ENCODE data around the gene BOK.
A peak's percentile ranks its signal among the peaks of the same experiment; 100 is the strongest.
"Not testable (repeated sequence)": the region's sequence is repeated elsewhere in the genome, so short reads cannot be mapped to it uniquely, and the experiment has no call there.

BOK gene

DNA sequence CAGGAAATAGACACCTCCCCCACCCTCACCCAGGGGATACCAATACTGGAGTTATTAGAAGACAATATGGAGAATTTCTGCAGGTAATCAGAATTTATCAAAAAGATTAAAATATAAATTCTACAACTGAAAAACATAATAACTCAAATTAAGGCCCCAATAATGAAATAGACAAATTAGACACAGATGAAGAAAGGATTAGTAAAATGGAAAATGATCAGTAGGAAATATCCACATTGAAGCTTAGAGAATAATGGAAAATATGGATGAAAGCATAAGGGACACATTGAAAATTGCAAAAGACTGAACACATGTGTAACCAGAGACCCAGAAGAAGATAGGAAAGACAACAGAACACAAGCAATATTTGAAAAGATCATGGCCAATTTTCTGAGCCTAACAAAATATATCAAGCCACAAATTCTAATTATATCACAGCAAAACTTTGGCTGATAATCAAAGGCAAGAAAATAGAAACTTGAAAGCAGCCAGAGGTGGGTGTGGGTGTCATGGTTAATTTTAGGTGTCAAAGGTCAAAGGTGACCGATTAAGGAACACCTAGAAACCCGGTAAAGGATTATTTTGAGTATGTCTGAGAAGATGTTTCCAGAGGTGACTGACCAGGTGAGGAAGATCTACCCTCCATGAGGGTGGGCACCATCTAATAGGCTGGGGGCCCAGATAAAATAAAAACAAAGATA is 28.2 kb downstream of the BOK start:
- no peak overlapping the region for H3K4me3 ChIP-seq (ENCODE audit: low read length)
- TF ChIP-seq, protein P1, sequence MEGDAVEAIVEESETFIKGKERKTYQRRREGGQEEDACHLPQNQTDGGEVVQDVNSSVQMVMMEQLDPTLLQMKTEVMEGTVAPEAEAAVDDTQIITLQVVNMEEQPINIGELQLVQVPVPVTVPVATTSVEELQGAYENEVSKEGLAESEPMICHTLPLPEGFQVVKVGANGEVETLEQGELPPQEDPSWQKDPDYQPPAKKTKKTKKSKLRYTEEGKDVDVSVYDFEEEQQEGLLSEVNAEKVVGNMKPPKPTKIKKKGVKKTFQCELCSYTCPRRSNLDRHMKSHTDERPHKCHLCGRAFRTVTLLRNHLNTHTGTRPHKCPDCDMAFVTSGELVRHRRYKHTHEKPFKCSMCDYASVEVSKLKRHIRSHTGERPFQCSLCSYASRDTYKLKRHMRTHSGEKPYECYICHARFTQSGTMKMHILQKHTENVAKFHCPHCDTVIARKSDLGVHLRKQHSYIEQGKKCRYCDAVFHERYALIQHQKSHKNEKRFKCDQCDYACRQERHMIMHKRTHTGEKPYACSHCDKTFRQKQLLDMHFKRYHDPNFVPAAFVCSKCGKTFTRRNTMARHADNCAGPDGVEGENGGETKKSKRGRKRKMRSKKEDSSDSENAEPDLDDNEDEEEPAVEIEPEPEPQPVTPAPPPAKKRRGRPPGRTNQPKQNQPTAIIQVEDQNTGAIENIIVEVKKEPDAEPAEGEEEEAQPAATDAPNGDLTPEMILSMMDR (conservative IDR thresholded peaks at IDR 0.05; ENCODE audit: low read depth, low read length), result no peak
- no peak for DNase-seq (ENCODE audit: low read depth)

DNA sequence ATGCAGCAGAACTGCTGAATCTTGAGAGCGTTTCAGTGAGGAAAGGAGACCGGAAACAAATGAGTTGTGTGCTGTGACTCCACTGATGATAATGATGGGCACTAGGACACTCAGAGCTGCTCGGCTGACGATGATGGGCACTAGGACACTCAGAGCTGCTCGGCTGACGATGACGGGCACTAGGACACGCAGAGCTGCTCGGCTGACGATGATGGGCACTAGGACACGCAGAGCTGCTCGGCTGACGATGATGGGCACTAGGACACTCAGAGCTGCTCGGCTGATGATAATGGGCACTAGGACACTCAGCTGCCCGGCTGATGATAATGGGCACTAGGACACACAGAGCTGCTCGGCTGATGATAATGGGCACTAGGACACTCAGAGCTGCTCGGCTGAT is 31.3 kb downstream of the BOK start:
- DNase-seq (ENCODE audit: low read depth); H3K4me3 ChIP-seq (ENCODE audit: low read length): not testable (repeated sequence)

DNA sequence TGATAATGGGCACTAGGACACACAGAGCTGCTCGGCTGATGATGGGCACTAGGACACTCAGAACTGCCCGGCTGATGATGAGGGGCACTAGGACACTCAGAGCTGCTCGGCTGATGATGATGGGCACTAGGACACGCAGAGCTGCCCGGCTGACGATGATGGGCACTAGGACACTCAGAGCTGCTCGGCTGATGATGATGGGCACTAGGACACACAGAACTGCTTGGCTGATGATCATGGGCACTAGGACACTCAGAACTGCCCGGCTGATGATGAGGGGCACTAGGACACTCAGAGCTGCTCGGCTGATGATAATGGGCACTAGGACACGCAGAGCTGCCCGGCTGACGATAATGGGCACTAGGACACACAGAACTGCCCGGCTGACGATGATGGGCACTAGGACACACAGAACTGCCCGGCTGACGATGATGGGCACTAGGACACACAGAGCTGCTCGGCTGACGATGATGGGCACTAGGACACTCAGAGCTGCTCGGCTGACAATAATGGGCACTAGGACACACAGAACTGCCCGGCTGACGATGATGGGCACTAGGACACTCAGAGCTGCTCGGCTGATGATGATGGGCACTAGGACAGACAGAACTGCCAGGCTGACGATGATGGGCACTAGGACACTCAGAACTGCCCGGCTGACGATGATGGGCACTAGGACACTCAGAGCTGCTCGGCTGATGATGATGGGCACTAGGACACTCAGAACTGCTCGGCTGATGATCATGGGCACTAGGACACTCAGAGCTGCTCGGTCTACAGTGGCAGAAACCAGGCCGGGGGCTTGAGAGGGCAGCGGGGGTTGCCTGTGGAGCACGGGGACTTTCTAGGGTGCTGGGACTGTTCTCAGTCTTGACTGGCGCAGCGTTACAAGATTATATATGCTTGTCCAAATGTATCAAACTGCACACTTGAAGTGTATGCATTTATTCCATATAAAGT is 32.2 kb downstream of the BOK start:
- H3K4me3 ChIP-seq (ENCODE audit: low read length); DNase-seq (ENCODE audit: low read depth): not testable (repeated sequence)

DNA sequence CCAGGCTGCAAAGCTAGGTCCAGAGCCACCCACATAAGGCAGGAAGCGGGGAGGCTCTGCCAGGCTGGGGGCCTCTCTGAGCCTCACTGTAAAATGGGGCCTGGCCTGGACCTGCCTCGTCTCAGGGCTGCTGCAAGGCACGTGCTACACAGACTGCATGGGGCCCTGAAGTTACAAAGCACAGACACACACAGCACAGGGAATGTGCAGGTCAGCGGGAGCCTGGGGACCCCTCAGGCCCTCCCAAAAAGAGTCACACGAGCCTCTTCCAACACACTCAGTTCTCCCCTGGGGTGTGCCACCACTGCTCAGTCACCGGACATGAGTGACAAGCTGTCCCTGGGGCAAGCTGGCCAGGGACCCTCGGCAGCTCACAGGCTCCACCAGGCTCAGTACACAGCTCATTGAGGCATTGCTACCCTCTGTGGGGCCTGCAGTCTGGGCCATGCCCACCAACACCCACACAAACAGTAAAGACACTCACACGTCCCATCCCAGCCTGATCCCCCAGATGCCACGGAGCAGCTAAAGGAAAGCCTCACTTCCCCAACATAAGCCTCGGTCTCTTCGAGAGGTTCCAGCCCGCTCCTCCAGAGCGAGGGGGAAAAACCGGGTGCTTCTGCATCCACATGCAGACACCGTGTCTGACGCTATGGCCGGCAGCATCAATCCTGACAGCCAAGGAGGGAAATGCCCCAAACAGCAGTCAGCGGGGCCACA is 33.7 kb downstream of the BOK start:
- no peak overlapping the region for H3K4me3 ChIP-seq (ENCODE audit: low read length)
- DNase-seq (ENCODE audit: low read depth), result no peak
- TF ChIP-seq, protein P1 (conservative IDR thresholded peaks at IDR 0.05; ENCODE audit: low read depth, low read length), result no peak

DNA sequence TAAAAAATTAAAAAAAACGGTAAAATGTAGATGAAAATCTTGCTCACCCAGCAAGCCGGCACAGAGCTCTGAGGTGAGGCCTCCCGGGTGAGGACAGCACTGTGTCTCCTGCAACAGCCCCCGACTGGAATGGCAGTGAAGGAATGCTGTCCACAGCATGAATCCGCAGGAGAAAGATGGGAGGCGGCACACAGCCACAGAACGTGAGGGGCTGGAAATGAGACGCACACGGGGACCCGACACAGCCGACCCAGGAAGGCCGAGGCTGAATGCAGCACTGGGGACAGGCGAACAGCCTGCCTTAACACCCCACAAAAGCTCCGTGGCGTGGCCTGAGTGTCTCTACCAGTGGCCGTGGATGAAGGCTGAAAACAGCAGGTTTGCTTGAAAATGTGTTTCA is 34.7 kb downstream of the BOK start:
- no peak overlapping the region for H3K4me3 ChIP-seq (ENCODE audit: low read length)
- TF ChIP-seq, protein P1 (conservative IDR thresholded peaks at IDR 0.05; ENCODE audit: low read depth, low read length), result no peak
- no peak for DNase-seq (ENCODE audit: low read depth)

DNA sequence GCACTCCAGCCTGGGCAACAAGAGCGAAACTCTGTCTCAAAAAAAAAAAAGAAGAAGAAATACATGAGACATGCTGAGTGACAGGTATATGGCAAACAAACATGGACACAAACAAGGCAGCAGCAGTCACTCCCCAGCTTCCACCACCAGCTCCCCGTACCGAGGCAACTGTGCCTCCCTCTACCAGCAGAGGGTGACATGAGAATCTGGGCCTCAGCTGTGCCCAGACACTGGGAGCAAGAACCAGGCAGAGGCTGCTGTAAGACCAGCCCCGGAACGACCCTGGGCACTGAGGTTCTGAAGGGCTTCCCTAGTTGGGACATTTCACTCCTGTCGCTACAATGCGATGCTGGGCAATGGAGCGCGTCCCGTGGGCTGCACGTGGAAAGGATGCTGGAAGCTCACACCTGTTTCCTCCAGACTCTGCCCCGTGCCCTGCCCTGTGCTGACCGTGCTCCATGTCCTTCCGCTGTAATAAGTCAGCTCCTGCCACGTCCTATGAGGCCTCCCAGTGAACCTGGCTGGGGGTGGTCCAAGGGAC is 37.1 kb downstream of the BOK start:
- TF ChIP-seq, protein P1 (conservative IDR thresholded peaks at IDR 0.05; ENCODE audit: low read depth, low read length), result peak; percentile 28
- DNase-seq (ENCODE audit: low read depth), result no peak
- H3K4me3 ChIP-seq (ENCODE audit: low read length), result no peak overlapping the region

DNA sequence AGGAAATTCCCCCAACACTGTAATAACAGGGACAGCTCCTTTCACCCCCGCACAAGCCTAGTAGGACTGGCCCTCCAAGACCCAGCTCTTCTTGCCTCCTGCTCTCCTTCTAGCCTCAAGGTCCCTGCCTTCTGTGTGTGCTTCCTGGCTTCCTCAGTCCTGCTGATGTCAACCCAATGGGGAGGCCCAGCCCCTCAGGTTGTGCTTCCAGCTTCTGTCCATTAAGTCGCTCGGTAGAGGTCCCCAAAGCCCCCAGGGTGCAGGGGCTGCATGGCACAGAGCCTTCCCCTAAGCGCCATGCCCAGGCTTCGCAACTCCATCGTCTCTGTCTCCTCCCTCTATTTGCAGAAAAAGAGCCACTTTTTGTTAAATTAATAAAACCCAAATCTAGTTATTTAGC is 39.0 kb downstream of the BOK start:
- TF ChIP-seq, protein P1 (conservative IDR thresholded peaks at IDR 0.05; ENCODE audit: low read depth, low read length), result no peak
- H3K4me3 ChIP-seq (ENCODE audit: low read length), result no peak overlapping the region
- DNase-seq (ENCODE audit: low read depth), result no peak
